ENCODE results near the gene MREG.

DNA sequence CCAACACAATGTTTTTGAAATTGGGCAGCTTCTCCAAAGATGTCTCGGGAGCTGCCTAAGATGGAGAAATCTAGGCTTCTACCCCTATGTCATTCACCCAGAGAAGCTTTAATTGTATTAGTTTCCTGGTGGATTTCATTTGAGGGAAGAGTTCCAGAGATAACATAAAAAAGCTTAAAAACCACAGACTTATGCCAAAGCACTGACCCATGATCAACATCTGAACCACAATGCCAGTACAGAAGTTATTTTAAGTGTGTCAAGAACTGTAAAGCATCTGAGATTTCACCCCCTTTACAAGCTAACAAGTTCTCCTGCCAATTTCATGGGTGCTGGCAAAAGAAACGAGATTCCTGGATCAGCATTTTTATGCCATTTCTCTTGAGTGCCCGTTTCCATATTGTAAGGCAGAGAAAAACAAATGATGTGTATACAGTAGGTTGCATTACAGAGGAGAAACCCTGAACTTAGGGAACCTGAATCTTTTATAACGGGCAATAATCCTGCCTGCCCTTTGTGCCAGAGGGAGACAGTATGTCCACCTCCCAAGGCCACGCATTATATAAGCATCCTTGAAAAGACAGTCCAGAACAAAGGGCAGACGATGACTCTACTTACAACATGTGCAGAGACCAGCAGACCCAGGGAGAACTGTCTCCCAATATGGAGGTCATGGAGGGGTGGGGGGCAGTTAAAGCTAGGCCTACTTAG is 44.1 kb downstream of the MREG start:
- TF ChIP-seq POLR2AphosphoS5 (IDR thresholded peaks at IDR 0.05; ENCODE audit: low read depth) (no peak), REST (IDR thresholded peaks at IDR 0.05; ENCODE audit: unreplicated experiment) (no peak), EZH2 (IDR thresholded peaks at IDR 0.05; ENCODE audit: low read depth, unreplicated experiment) (no peak), ZNF331 (CRISPR knock-in tag; IDR thresholded peaks at IDR 0.05; ENCODE audit: low read depth) (no peak), JUNB (IDR thresholded peaks at IDR 0.05; ENCODE audit: unreplicated experiment) (no peak), EZH2phosphoT487 (IDR thresholded peaks at IDR 0.05; ENCODE audit: unreplicated experiment) (no peak), NANOG (IDR thresholded peaks at IDR 0.05; ENCODE audit: borderline replicate concordance) (no peak), ZNF462 (CRISPR knock-in tag; IDR thresholded peaks at IDR 0.05) (no peak), CREB1 (CRISPR knock-in tag; IDR thresholded peaks at IDR 0.05; ENCODE audit: low read depth) (no peak)
- TF ChIP-seq, protein P1, sequence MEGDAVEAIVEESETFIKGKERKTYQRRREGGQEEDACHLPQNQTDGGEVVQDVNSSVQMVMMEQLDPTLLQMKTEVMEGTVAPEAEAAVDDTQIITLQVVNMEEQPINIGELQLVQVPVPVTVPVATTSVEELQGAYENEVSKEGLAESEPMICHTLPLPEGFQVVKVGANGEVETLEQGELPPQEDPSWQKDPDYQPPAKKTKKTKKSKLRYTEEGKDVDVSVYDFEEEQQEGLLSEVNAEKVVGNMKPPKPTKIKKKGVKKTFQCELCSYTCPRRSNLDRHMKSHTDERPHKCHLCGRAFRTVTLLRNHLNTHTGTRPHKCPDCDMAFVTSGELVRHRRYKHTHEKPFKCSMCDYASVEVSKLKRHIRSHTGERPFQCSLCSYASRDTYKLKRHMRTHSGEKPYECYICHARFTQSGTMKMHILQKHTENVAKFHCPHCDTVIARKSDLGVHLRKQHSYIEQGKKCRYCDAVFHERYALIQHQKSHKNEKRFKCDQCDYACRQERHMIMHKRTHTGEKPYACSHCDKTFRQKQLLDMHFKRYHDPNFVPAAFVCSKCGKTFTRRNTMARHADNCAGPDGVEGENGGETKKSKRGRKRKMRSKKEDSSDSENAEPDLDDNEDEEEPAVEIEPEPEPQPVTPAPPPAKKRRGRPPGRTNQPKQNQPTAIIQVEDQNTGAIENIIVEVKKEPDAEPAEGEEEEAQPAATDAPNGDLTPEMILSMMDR (conservative IDR thresholded peaks at IDR 0.05; ENCODE audit: low read depth in 2 of 2) = no peak
- TF ChIP-seq, protein P2, sequence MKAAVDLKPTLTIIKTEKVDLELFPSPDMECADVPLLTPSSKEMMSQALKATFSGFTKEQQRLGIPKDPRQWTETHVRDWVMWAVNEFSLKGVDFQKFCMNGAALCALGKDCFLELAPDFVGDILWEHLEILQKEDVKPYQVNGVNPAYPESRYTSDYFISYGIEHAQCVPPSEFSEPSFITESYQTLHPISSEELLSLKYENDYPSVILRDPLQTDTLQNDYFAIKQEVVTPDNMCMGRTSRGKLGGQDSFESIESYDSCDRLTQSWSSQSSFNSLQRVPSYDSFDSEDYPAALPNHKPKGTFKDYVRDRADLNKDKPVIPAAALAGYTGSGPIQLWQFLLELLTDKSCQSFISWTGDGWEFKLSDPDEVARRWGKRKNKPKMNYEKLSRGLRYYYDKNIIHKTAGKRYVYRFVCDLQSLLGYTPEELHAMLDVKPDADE (IDR thresholded peaks at IDR 0.05) = no peak

Data from GM23338 (cell line).